Measurements from ENCODE around the gene SDHC.
"Not testable (repeated sequence)": the region's sequence is repeated elsewhere in the genome, so short reads cannot be mapped to it uniquely, and the experiment has no call there.

SDHC gene

GRCh38 chr1:161311595-161312181, 2.5 kb upstream of the SDHC start:
- no peak for DNase-seq (ENCODE audit: low read depth in 2 of 2)

GRCh38 chr1:161313554-161314200, 504 bp upstream of the SDHC start:
- DNase-seq (ENCODE audit: low read depth in 2 of 2) = no peak

GRCh38 chr1:161315841-161316674, 1.9 kb downstream of the SDHC start:
- DNase-seq (ENCODE audit: low read depth in 2 of 2) = not testable (repeated sequence)

- DNase-seq (ENCODE audit: low read depth in 2 of 2) = no peak
Measured at GRCh38 chr1:161324020-161324419, 9.8 kb downstream of the SDHC start.

- DNase-seq (ENCODE audit: low read depth in 2 of 2) = no peak
Measured at GRCh38 chr1:161330346-161330745, 16.2 kb downstream of the SDHC start.

- DNase-seq (ENCODE audit: low read depth in 2 of 2) = no peak
Measured at GRCh38 chr1:161333166-161333565, 19.0 kb downstream of the SDHC start.

GRCh38 chr1:161335796-161336195, 21.6 kb downstream of the SDHC start:
- DNase-seq (ENCODE audit: low read depth in 2 of 2) = no peak

- DNase-seq (ENCODE audit: low read depth in 2 of 2) = no peak
Measured at GRCh38 chr1:161342177-161342576, 28.0 kb downstream of the SDHC start.

- DNase-seq (ENCODE audit: low read depth in 2 of 2) = no peak
Measured at GRCh38 chr1:161342821-161343220, 28.6 kb downstream of the SDHC start.

GRCh38 chr1:161350671-161351070, 36.5 kb downstream of the SDHC start:
- DNase-seq (ENCODE audit: low read depth in 2 of 2) = no peak

- no peak for DNase-seq (ENCODE audit: low read depth in 2 of 2)
Measured at GRCh38 chr1:161351482-161351881, 37.3 kb downstream of the SDHC start.

GRCh38 chr1:161357073-161357472, 42.9 kb downstream of the SDHC start:
- DNase-seq (ENCODE audit: low read depth in 2 of 2) = no peak

GRCh38 chr1:161359291-161359690, 45.1 kb downstream of the SDHC start:
- no peak for DNase-seq (ENCODE audit: low read depth in 2 of 2)

GRCh38 chr1:161364332-161364731, 50.2 kb downstream of the SDHC start:
- no peak for DNase-seq (ENCODE audit: low read depth in 2 of 2)

GRCh38 chr1:161365207-161365606, 51.0 kb downstream of the SDHC start:
- DNase-seq (ENCODE audit: low read depth in 2 of 2) = no peak

- peak; percentile 10 to 21 for DNase-seq (ENCODE audit: low read depth in 2 of 2)
Measured at GRCh38 chr1:161367684-161368400, 53.7 kb downstream of the SDHC start, which contains the start of gene CFAP126. Gene CFAP126 (minus strand): TSS chr1:161367876. CDS start chr1:161367868, 8 bp downstream.

- no peak for DNase-seq (ENCODE audit: low read depth in 2 of 2)
Measured at GRCh38 chr1:161373442-161373841, 59.3 kb downstream of the SDHC start.

GRCh38 chr1:161374373-161374772, 60.2 kb downstream of the SDHC start:
- DNase-seq (ENCODE audit: low read depth in 2 of 2) = no peak

- DNase-seq (ENCODE audit: low read depth in 2 of 2) = no peak
Measured at GRCh38 chr1:161378014-161378413, 63.8 kb downstream of the SDHC start.

GRCh38 chr1:161379071-161379470, 64.9 kb downstream of the SDHC start:
- no peak for DNase-seq (ENCODE audit: low read depth in 2 of 2)

GRCh38 chr1:161381707-161382106, 67.5 kb downstream of the SDHC start:
- no peak for DNase-seq (ENCODE audit: low read depth in 2 of 2)

Data from stimulated activated CD8-positive, alpha-beta memory T cell treated with anti-CD3 and anti-CD28 coated beads, Interleukin-15, amount 100 ng/mL, for 48 hours (primary cell).